ENCODE data around the gene SMYD3.

The SMYD3 gene

DNA sequence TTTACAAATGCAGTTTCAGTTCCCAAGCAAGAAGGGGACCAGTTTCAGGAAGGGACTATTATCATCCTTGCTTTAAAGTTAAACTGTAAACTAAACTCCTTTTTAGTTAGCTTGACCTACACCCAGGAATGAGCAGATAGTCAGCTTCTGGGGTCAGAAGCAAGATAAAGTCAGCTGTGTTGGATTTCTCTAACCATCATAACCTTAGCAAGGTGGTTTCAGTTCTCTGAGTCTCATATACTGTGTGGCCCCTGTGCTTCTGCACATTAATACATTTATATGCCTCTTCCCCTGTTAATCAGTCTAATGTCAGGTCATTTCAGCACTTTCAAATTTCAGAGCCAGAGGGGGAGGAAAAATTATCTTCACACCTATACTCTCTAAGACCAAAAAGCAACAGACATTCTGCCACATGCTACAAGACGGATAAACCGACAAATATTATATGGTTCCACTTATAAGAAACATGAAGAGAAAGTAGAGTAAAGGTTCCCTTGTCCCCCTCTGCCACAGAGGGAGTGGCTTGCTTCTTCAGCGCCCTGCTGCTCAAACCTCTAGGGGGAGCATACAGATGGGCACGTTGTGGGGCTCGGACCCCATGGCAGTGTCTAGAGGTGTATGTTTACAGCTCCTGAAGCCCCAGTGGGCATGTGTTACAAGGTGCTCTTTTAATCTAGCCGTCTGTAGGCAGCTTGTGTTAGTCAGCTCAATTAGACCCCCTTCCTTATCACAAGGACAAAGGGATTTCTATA, 89.1 kb downstream of the SMYD3 start:
- Histone ChIP-seq H3K27ac (ENCODE audit: low read depth, low read length, severe bottlenecking) (no peak overlapping the region), H3K4me1 (ENCODE audit: control insufficient read depth, insufficient read depth, low read length, poor library complexity, severe bottlenecking) (no peaks in the 10 kb centered on the region), H3K36me3 (ENCODE audit: control insufficient read depth, insufficient read depth, low read length) (no peaks in the 10 kb centered on the region), H3K9me3 (ENCODE audit: control insufficient read depth, low read length) (peaks cover 23% of the 10 kb centered on the region), H3K4me3 (ENCODE audit: extremely low read depth, insufficient read depth, low read length, poor library complexity, severe bottlenecking) (no peak overlapping the region)
- WGBS, 2 experiments (ENCODE audit: insufficient coverage in 2 of 2): 84 to 100% methylated on average over 3 of the region's 6 CpGs

DNA sequence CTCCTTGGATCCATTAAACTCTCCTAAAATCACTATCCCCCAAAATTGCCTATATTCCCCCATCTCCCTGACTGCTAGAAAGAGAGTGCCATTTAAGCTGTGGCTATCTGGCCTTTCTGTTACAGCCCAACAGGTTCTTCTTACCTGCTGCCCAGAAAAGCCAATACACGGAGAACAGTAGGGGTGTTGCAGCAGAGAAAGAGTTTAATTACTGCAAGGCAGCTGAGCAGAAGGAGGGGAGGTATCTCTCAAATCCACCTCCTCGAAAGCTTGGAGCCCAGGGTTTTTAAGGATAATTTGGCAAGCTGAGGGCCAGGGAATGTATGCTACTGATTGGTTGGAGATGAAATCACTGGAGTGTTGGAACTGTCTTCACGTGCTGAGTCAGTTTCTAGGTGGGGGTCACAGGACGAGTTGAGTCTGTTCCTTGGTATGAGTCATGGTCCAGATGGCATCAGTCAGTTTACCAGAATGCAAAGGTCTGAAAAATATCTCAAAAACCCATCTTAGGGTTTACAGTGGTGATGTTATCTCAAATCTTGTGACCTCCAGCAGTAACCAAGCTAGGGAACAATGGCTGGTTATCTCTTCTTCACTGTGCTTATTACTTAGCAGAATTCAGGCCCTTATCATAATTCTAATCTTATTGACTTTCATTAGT, 89.8 kb downstream of the SMYD3 start:
- H3K36me3 ChIP-seq (ENCODE audit: control insufficient read depth, insufficient read depth, low read length): no peaks in the 10 kb centered on the region
- peaks cover 23% of the 10 kb centered on the region for H3K9me3 ChIP-seq (ENCODE audit: control insufficient read depth, low read length)
- H3K27ac ChIP-seq (ENCODE audit: low read depth, low read length, severe bottlenecking): no peak overlapping the region
- WGBS, 2 experiments (ENCODE audit: insufficient coverage in 2 of 2): 65 to 93% methylated on average over 3 of the region's 4 CpGs
- no peak overlapping the region for H3K4me3 ChIP-seq (ENCODE audit: extremely low read depth, insufficient read depth, low read length, poor library complexity, severe bottlenecking)
- no peaks in the 10 kb centered on the region for H3K4me1 ChIP-seq (ENCODE audit: control insufficient read depth, insufficient read depth, low read length, poor library complexity, severe bottlenecking)

DNA sequence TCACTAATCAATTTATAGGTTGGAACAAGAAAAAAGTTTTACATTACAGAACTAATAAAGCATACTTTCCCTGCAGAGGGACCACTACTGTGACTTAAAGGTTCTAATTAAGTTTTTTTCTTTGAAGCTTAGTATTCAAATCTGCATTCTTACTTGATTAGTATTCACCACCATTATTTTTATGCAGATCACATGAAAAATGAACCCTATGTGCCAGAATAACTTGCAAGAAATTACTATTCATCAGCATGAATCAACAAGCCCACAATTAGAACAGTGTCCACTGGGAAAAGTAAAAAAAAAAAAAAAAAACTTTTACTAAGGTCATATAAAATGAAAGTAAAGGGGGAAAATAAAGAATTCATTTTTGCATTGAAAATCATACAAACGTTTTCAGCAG, 90.8 kb downstream of the SMYD3 start:
- peaks cover 23% of the 10 kb centered on the region for H3K9me3 ChIP-seq (ENCODE audit: control insufficient read depth, low read length)
- WGBS, 2 experiments (ENCODE audit: insufficient coverage in 2 of 2): no CpG with 5 or more reads among the region's 1 CpG
- H3K36me3 ChIP-seq (ENCODE audit: control insufficient read depth, insufficient read depth, low read length): no peaks in the 10 kb centered on the region
- H3K27ac ChIP-seq (ENCODE audit: low read depth, low read length, severe bottlenecking): no peak overlapping the region
- H3K4me3 ChIP-seq (ENCODE audit: extremely low read depth, insufficient read depth, low read length, poor library complexity, severe bottlenecking): no peak overlapping the region
- H3K4me1 ChIP-seq (ENCODE audit: control insufficient read depth, insufficient read depth, low read length, poor library complexity, severe bottlenecking): no peaks in the 10 kb centered on the region

DNA sequence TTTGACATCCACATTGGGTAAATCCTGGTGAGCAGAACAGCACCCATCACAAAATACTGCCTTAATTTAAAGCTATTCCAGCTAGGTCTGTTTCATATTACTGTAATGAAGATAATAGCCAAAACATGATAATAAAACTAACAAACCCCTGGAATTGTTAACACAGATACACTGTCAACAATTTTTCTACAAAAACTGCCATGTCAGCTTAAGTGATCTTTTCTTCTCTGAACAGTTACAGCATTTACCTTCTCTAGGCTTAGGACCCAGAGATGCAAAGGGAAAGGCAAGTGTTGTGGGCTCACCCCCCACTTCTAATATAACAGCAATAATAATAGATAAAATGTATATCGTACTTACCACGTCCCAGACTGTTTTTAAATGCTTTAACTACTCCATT, 92.1 kb downstream of the SMYD3 start:
- H3K27ac ChIP-seq (ENCODE audit: low read depth, low read length, severe bottlenecking): no peak overlapping the region
- peaks cover 23% of the 10 kb centered on the region for H3K9me3 ChIP-seq (ENCODE audit: control insufficient read depth, low read length)
- no peaks in the 10 kb centered on the region for H3K4me1 ChIP-seq (ENCODE audit: control insufficient read depth, insufficient read depth, low read length, poor library complexity, severe bottlenecking)
- no peak overlapping the region for H3K4me3 ChIP-seq (ENCODE audit: extremely low read depth, insufficient read depth, low read length, poor library complexity, severe bottlenecking)
- H3K36me3 ChIP-seq (ENCODE audit: control insufficient read depth, insufficient read depth, low read length): no peaks in the 10 kb centered on the region
- no CpG with 5 or more reads among the region's 2 CpGs for WGBS, 2 experiments (ENCODE audit: insufficient coverage in 2 of 2)

DNA sequence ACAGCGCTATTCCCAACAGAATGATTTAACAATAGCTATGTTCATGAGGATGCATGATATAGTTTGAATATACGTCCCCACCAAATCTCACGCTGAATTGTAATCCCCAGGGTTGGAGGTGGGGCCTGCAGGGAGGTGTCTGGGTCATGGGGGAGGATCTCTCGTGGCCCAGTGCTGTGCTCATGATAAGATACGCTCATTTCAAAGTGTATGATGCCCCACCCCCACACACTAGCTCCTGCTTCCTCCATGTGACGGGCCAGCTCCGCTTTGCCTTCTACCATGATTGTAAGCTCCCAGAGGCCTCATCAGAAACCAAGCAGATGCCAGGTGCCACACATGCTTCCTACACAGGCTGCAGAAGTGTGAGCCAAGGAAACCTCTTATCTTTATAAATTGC, 93.6 kb downstream of the SMYD3 start:
- WGBS, 2 experiments (ENCODE audit: insufficient coverage in 2 of 2): 91 to 94% methylated on average over 5 to 6 of the region's 7 CpGs
- H3K4me3 ChIP-seq (ENCODE audit: extremely low read depth, insufficient read depth, low read length, poor library complexity, severe bottlenecking): no peak overlapping the region

DNA sequence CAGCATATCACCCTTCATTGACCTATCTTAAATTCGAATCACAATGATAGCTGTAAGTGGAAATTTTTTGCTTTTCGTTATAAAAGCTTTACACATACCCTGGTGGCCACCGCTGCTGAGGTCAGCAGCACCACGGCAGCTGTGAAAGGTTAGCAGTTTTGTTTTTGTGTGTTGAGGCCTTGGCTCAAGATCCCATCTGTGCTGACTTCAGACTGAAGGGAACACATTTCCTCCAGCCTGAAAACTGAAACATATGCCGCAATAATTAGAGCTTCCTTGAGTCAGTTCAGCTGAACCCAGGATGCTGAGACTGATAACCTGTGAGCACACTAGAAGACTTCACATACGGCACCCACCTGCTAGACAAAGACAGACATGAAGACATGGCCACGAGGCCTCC, 103.0 kb downstream of the SMYD3 start:
- no peaks in the 10 kb centered on the region for H3K36me3 ChIP-seq (ENCODE audit: control insufficient read depth, insufficient read depth, low read length)
- H3K4me3 ChIP-seq (ENCODE audit: extremely low read depth, insufficient read depth, low read length, poor library complexity, severe bottlenecking): no peak overlapping the region
- H3K27ac ChIP-seq (ENCODE audit: low read depth, low read length, severe bottlenecking): no peak overlapping the region
- 95 to 100% methylated on average over 1 to 5 of the region's 7 CpGs for WGBS, 2 experiments (ENCODE audit: insufficient coverage in 2 of 2)
- no peaks in the 10 kb centered on the region for H3K9me3 ChIP-seq (ENCODE audit: control insufficient read depth, low read length)
- no peaks in the 10 kb centered on the region for H3K4me1 ChIP-seq (ENCODE audit: control insufficient read depth, insufficient read depth, low read length, poor library complexity, severe bottlenecking)

More for the DNA sequence above, 93.6 kb downstream of the SMYD3 start:
- H3K4me1 ChIP-seq (ENCODE audit: control insufficient read depth, insufficient read depth, low read length, poor library complexity, severe bottlenecking): no peaks in the 10 kb centered on the region
- no peaks in the 10 kb centered on the region for H3K36me3 ChIP-seq (ENCODE audit: control insufficient read depth, insufficient read depth, low read length)
- peaks cover 10% of the 10 kb centered on the region for H3K9me3 ChIP-seq (ENCODE audit: control insufficient read depth, low read length)
- H3K27ac ChIP-seq (ENCODE audit: low read depth, low read length, severe bottlenecking): no peak overlapping the region

DNA sequence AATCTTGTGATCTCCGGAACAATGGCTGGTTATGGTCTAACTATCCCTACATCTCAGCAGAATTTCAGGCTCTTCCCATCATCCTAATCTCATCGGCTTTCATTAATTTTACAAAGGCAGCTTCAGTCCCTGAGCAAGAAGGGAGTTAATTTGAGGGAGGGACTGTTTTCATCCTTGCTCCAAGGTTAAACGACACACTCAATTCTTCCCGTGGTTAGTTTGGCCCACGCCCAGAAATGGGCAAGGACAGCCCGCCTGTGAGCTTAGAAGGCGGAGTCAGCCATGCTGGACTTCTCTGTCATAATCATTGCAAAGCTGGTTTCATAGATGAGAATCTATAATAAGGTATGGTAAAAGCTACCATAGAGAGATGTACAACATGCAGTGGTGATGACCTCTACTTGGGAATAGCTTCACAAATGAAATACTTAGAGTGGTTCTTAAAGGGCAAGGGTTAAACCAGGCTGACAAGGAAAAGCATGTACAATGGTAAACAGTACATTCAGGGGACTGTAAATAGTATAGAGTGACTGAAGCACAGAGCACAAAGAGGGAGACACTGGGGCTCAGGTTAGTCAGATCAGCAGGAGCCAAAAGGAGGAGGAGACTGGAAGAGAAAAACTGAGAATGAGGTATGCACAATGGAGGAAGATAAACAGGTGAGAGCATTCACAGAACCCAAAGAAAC, 108.8 kb downstream of the SMYD3 start:
- Histone ChIP-seq H3K4me3 (ENCODE audit: extremely low read depth, insufficient read depth, low read length, poor library complexity, severe bottlenecking) (no peak overlapping the region), H3K36me3 (ENCODE audit: control insufficient read depth, insufficient read depth, low read length) (no peaks in the 10 kb centered on the region), H3K4me1 (ENCODE audit: control insufficient read depth, insufficient read depth, low read length, poor library complexity, severe bottlenecking) (no peaks in the 10 kb centered on the region), H3K27ac (ENCODE audit: low read depth, low read length, severe bottlenecking) (no peak overlapping the region), H3K9me3 (ENCODE audit: control insufficient read depth, low read length) (no peaks in the 10 kb centered on the region)
- WGBS, 2 experiments (ENCODE audit: insufficient coverage in 2 of 2): 90 to 91% methylated on average over 5 of the region's 7 CpGs

DNA sequence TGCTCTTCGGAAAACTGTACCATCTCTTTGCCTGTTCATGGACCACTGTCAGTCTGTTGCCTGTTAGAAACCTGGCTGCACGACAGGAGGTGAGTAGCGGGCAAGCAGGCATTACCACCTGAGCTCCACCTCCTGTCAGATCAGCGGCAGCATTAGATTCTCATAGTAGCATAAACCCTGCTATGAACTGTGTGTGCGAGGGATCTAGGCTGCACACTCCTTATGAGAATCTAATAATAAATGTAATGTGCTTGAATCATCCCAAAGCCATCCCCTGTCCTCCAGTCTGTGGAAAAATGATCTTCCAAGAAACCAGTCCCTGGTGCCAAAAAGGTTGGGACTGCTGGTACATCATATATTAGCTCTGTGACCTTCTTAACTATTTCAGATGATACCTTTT, 110.0 kb downstream of the SMYD3 start:
- Histone ChIP-seq H3K27ac (ENCODE audit: low read depth, low read length, severe bottlenecking) (no peak overlapping the region), H3K36me3 (ENCODE audit: control insufficient read depth, insufficient read depth, low read length) (no peaks in the 10 kb centered on the region), H3K4me1 (ENCODE audit: control insufficient read depth, insufficient read depth, low read length, poor library complexity, severe bottlenecking) (no peaks in the 10 kb centered on the region), H3K9me3 (ENCODE audit: control insufficient read depth, low read length) (no peaks in the 10 kb centered on the region), H3K4me3 (ENCODE audit: extremely low read depth, insufficient read depth, low read length, poor library complexity, severe bottlenecking) (no peak overlapping the region)
- WGBS, 2 experiments (ENCODE audit: insufficient coverage in 2 of 2): 95 to 98% methylated on average over 4 of the region's 5 CpGs

DNA sequence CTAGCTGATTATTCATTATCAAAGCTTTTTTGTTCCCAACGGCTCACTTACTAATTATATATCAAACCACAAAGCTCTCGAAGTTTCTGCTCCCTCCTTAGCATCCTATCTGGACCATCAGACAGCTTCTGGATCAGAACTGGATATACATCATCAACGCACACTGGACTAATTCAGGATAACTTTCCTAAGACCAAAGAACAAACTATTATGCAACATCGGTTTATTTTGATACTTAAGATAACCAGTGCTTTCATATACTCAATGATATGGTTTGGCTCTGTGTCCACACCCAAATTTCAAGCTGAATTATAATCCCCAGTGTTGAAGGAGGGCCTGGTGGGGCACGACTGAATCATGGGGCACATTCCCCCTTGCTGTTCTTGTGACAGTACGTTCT, 110.8 kb downstream of the SMYD3 start:
- Histone ChIP-seq H3K4me3 (ENCODE audit: extremely low read depth, insufficient read depth, low read length, poor library complexity, severe bottlenecking) (no peak overlapping the region), H3K27ac (ENCODE audit: low read depth, low read length, severe bottlenecking) (no peak overlapping the region), H3K4me1 (ENCODE audit: control insufficient read depth, insufficient read depth, low read length, poor library complexity, severe bottlenecking) (no peaks in the 10 kb centered on the region), H3K9me3 (ENCODE audit: control insufficient read depth, low read length) (peaks cover 4% of the 10 kb centered on the region), H3K36me3 (ENCODE audit: control insufficient read depth, insufficient read depth, low read length) (no peaks in the 10 kb centered on the region)
- 76 to 79% methylated on average over 4 to 6 of the region's 6 CpGs for WGBS, 2 experiments (ENCODE audit: insufficient coverage in 2 of 2)

DNA sequence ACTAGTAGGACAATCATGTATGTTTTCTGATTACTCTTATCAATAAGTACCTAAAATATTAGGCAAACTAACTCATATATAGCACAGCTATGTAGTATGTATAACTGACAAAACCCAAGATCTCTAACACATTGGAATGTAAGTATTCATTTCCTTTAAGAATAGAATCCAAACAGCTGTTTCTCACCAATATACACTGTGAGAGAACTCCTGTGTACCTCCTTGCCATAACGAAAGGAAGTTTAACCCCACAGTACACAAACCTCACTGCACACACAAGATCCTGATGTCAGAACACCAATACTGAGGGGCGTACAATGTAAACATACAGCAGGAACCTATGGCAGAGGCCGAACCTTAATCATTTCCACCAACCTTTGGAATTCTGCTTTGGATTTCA, 113.0 kb downstream of the SMYD3 start:
- H3K9me3 ChIP-seq (ENCODE audit: control insufficient read depth, low read length): peaks cover 9% of the 10 kb centered on the region
- no peak overlapping the region for H3K4me3 ChIP-seq (ENCODE audit: extremely low read depth, insufficient read depth, low read length, poor library complexity, severe bottlenecking)
- 92 to 95% methylated on average over 3 of the region's 3 CpGs for WGBS, 2 experiments (ENCODE audit: insufficient coverage in 2 of 2)
- no peaks in the 10 kb centered on the region for H3K4me1 ChIP-seq (ENCODE audit: control insufficient read depth, insufficient read depth, low read length, poor library complexity, severe bottlenecking)
- H3K36me3 ChIP-seq (ENCODE audit: control insufficient read depth, insufficient read depth, low read length): no peaks in the 10 kb centered on the region
- no peak overlapping the region for H3K27ac ChIP-seq (ENCODE audit: low read depth, low read length, severe bottlenecking)

DNA sequence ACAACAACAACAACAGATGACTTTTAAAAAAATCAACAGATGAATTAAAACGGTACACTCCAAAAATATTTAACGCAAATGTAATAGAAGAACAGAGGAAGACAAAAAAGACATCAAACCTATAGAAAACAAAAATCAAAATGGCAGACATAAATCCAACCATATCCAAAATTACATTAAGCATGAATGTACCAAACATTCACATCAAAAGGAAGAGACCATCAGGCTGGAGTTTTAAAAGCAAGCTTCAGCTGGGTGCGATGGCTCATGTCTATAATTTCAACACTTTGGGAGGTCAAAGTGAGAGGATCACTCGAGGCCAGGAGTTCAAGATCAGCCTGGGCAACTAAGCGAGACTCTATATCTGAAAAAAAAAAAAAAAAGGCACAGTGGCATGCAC, 116.2 kb downstream of the SMYD3 start:
- Histone ChIP-seq H3K36me3 (ENCODE audit: control insufficient read depth, insufficient read depth, low read length) (no peaks in the 10 kb centered on the region), H3K4me1 (ENCODE audit: control insufficient read depth, insufficient read depth, low read length, poor library complexity, severe bottlenecking) (no peaks in the 10 kb centered on the region), H3K9me3 (ENCODE audit: control insufficient read depth, low read length) (peaks cover 9% of the 10 kb centered on the region), H3K27ac (ENCODE audit: low read depth, low read length, severe bottlenecking) (no peak overlapping the region), H3K4me3 (ENCODE audit: extremely low read depth, insufficient read depth, low read length, poor library complexity, severe bottlenecking) (no peak overlapping the region)
- 80 to 92% methylated on average over 2 to 3 of the region's 5 CpGs for WGBS, 2 experiments (ENCODE audit: insufficient coverage in 2 of 2)

All from mesodermal cell (in vitro differentiated cells).